ENCODE measurements around the gene PAF1. TPM values are rescaled to one million over a fixed set of nuclear protein-coding genes. Genes with fewer than 3 reads are reported as not detected.
A peak's percentile ranks its signal among the peaks of the same experiment; 100 is the strongest.

Gene PAF1
- total RNA-seq, 1 experiment from 2014 or later = 901 TPM

GRCh38 chr19:39356647-39357046 lies 34.3 kb downstream of the PAF1 start:
- Histone ChIP-seq H3K27me3 (ENCODE audit: control insufficient read depth, insufficient read depth, low read length) (no peaks in the 10 kb centered on the region), H3K36me3 (ENCODE audit: control insufficient read depth, insufficient read depth, low read length) (peaks cover 85% of the 10 kb centered on the region), H3K4me1 (ENCODE audit: control insufficient read depth, insufficient read depth, low read length) (no peaks in the 10 kb centered on the region), H3K4me3 (ENCODE audit: low read depth in 2 of 2, low read length in 2 of 2) (no peak overlapping the region), H3K27ac (ENCODE audit: low read length) (no peak overlapping the region), H3K9me3 (ENCODE audit: control insufficient read depth, insufficient read depth, low read depth, low read length) (no peaks in the 10 kb centered on the region)
- POLR2A ChIA-PET = interaction anchor here (1.0 to 4.2 kb wide), 3 partner anchors 9 to 79 kb away, joined by 3 to 67 read pairs (median 3); no protein-coding TSS in a partner anchor
- intact Hi-C loops (cut with micrococcal nuclease; ENCODE audit: unreplicated experiment) (no loop called here), in situ Hi-C loops (cut with HindIII; ENCODE audit: low pct_unique_long_range_greater_than_20kb, low sequenced_read_pairs) (no loop called here)
- BruUV-seq (replicated peaks) = no TSS peak
- DNase-seq (ENCODE audit: low read depth, low spot score) = no peak
- CTCF ChIA-PET = interaction anchor here (0.6 to 2.3 kb wide), 6 partner anchors 11 to 949 kb away, joined by 3 to 8 read pairs (median 5); partner anchors contain the start of gene SAMD4B
- TF ChIP-seq POLR2AphosphoS5 (IDR thresholded peaks at IDR 0.05; ENCODE audit: low read depth, low read length) (no peak), SIN3A (IDR thresholded peaks at IDR 0.05; ENCODE audit: borderline replicate concordance, insufficient read depth, low read depth, low read length) (no peak), CTCF (IDR thresholded peaks at IDR 0.05) (no peak), TCF7L2 (IDR thresholded peaks at IDR 0.05; ENCODE audit: low read depth, low read length) (no peak), REST (IDR thresholded peaks at IDR 0.05; ENCODE audit: insufficient read depth in 1 of 2, low read depth in 2 of 2, low read length in 1 of 2) (no peak)
- no peak for ATAC-seq

DNA sequence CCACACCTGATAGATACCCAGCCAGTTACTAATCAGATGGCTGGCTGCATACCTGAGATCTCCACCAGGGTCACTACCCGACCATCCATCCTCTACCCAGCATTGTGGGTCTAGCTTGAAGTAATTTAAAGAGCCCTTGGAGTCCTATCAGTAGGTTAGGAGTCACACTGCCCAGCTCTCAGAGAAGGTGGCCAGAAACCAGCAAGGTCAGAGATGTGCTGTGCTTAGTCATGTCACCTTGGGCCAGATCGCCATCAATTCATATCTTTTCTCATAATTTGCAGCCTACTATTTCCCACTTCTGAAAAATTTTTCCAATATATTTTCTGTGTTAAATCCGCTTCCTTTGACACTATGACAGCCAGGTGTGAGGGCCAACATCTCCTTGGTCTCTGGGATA lies 34.8 kb downstream of the PAF1 start:
- DNase-seq (ENCODE audit: low read depth, low spot score) = no peak
- peaks cover 88% of the 10 kb centered on the region for H3K36me3 ChIP-seq (ENCODE audit: control insufficient read depth, insufficient read depth, low read length)
- H3K27ac ChIP-seq (ENCODE audit: low read length) = no peak overlapping the region
- no peaks in the 10 kb centered on the region for H3K4me1 ChIP-seq (ENCODE audit: control insufficient read depth, insufficient read depth, low read length)
- no peak for TF ChIP-seq POLR2AphosphoS5 (IDR thresholded peaks at IDR 0.05; ENCODE audit: low read depth, low read length)
- no peak for TF ChIP-seq REST (IDR thresholded peaks at IDR 0.05; ENCODE audit: insufficient read depth in 1 of 2, low read depth in 2 of 2, low read length in 1 of 2)
- TF ChIP-seq CTCF (IDR thresholded peaks at IDR 0.05) = no peak
- TF ChIP-seq TCF7L2 (IDR thresholded peaks at IDR 0.05; ENCODE audit: low read depth, low read length) = no peak
- TF ChIP-seq SIN3A (IDR thresholded peaks at IDR 0.05; ENCODE audit: borderline replicate concordance, insufficient read depth, low read depth, low read length) = no peak
- H3K27me3 ChIP-seq (ENCODE audit: control insufficient read depth, insufficient read depth, low read length) = no peaks in the 10 kb centered on the region
- intact Hi-C loops (cut with micrococcal nuclease; ENCODE audit: unreplicated experiment) (no loop called here), in situ Hi-C loops (cut with HindIII; ENCODE audit: low pct_unique_long_range_greater_than_20kb, low sequenced_read_pairs) (no loop called here)
- no TSS peak for BruUV-seq (replicated peaks)
- peak; percentile 4; the same call in 1 of the 2 replicates for ATAC-seq
- H3K4me3 ChIP-seq (ENCODE audit: low read depth in 2 of 2, low read length in 2 of 2) = no peak overlapping the region
- POLR2A ChIA-PET = interaction anchor here (0.6 to 4.2 kb wide), 7 partner anchors 9 to 435 kb away, joined by 3 to 67 read pairs (median 4); no protein-coding TSS in a partner anchor
- H3K9me3 ChIP-seq (ENCODE audit: control insufficient read depth, insufficient read depth, low read depth, low read length) = no peaks in the 10 kb centered on the region
- CTCF ChIA-PET = interaction anchor here (0.9 to 2.3 kb wide), 5 partner anchors 10 to 42 kb away, joined by 4 to 8 read pairs (median 6); partner anchors contain the start of gene SAMD4B
